ENCODE measurements around the gene EBP. TPM values are rescaled to one million over a fixed set of nuclear protein-coding genes. Genes with fewer than 3 reads are reported as not detected.
A peak's percentile ranks its signal among the peaks of the same experiment; 100 is the strongest.
"Not testable (repeated sequence)": the region's sequence is repeated elsewhere in the genome, so short reads cannot be mapped to it uniquely, and the experiment has no call there.

The EBP gene
- total RNA-seq, 4 donors from 2014 or later = 15.7 to 20.7 (median 17.4) TPM

DNA sequence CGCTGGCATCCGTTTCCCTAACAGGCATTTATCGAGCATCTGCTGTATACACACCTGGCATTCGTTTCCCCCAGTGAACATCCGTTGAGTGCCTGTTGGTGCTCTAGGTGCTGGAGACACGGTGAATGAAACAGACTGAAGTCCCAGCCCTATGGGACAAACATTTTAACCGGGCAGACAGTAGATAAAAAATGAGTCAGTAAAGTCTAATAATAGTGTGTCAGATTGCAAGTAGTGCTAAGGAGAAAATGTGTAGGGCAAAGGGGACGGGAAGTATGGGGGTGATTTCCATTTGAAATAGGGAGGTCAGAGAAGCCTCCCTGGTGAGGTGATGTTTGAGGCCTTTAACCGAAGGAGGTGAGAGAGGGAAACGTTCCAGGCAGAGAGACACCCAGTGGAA, 5.3 kb upstream of the EBP start:
- 84% methylated on average over 10 of the region's 10 CpGs for WGBS

DNA sequence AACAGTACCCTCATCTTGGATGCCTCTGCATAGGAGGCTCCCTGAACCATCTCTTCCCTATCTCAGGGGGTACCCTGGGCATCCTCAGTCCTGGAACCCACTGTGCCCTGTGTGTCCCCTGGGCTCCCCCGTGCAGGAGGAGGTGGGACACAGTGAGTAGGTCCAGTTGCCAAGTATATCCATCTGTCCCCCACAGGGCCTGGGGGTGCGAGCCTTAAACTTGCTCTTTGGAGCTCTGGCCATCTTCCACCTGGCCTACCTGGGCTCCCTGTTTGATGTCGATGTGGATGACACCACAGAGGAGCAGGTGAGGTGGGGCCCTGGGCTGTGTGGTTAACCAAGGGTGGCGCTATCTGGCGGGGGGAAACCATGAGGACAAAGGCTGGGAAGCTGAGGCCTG, 4.6 kb upstream of the EBP start:
- intact Hi-C loops (cut with DNase I) = no loop called here
- Histone ChIP-seq H3K9me3 (no peaks in the 10 kb centered on the region), H3K27ac (replicated peaks in 1 of 4) (no peak overlapping the region), H3K4me1 (peaks cover 0 to 4% (median 2%) of the 10 kb centered on the region in 4 donors), H3K27me3 (peaks cover 0 to 4% (median 0%) of the 10 kb centered on the region in 4 donors), H3K36me3 (peaks cover 0 to 37% (median 17%) of the 10 kb centered on the region in 4 donors), H3K4me3 (no peak overlapping the region)
- DNase-seq (ENCODE audit: extremely low spot score) = no peak
- WGBS = 85% methylated on average over 3 of the region's 5 CpGs
- TF ChIP-seq POLR2AphosphoS5 (IDR thresholded peaks at IDR 0.05) = no peak
- TF ChIP-seq, protein P1, sequence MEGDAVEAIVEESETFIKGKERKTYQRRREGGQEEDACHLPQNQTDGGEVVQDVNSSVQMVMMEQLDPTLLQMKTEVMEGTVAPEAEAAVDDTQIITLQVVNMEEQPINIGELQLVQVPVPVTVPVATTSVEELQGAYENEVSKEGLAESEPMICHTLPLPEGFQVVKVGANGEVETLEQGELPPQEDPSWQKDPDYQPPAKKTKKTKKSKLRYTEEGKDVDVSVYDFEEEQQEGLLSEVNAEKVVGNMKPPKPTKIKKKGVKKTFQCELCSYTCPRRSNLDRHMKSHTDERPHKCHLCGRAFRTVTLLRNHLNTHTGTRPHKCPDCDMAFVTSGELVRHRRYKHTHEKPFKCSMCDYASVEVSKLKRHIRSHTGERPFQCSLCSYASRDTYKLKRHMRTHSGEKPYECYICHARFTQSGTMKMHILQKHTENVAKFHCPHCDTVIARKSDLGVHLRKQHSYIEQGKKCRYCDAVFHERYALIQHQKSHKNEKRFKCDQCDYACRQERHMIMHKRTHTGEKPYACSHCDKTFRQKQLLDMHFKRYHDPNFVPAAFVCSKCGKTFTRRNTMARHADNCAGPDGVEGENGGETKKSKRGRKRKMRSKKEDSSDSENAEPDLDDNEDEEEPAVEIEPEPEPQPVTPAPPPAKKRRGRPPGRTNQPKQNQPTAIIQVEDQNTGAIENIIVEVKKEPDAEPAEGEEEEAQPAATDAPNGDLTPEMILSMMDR (IDR thresholded peaks at IDR 0.05) = no peak
- no peak for TF ChIP-seq EP300 (IDR thresholded peaks at IDR 0.05)
- no peak for TF ChIP-seq POLR2A (IDR thresholded peaks at IDR 0.05; ENCODE audit: low read depth)

More for the DNA sequence above, 5.3 kb upstream of the EBP start:
- DNase-seq (ENCODE audit: extremely low spot score) = no peak
- Histone ChIP-seq H3K36me3 (peaks cover 0 to 39% (median 17%) of the 10 kb centered on the region in 4 donors), H3K27ac (replicated peaks in 1 of 4) (no peak overlapping the region), H3K27me3 (peaks cover 0 to 4% (median 0%) of the 10 kb centered on the region in 4 donors), H3K4me1 (peaks cover 0 to 4% (median 2%) of the 10 kb centered on the region in 4 donors), H3K9me3 (no peaks in the 10 kb centered on the region), H3K4me3 (no peak overlapping the region)
- intact Hi-C loops (cut with DNase I) = no loop called here
- TF ChIP-seq, protein P1 (IDR thresholded peaks at IDR 0.05) = no peak
- TF ChIP-seq POLR2AphosphoS5 (IDR thresholded peaks at IDR 0.05) (no peak), POLR2A (IDR thresholded peaks at IDR 0.05; ENCODE audit: low read depth) (no peak), EP300 (IDR thresholded peaks at IDR 0.05) (no peak)

DNA sequence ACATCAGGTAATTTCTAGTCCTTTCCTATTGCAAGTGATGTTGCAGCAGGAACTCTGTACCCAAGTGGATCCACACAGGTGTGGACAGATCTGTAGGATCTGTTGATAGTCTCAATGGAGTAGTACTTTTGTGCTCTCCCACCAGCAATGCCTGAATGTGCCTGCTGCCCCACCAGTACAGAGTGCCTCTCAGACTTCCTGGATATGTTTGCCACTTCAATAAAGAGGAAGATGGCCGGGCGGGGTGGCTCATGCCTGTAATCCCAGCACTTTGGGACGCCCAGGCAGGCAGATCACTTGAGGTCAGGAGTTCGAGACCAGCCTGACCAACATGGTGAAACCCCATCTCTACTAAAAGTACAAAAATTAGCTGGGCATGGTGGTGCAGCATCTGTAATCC, 2.1 kb upstream of the EBP start:
- WGBS = 75% methylated on average over 3 of the region's 4 CpGs
- not testable (repeated sequence) for H3K9me3 ChIP-seq

DNA sequence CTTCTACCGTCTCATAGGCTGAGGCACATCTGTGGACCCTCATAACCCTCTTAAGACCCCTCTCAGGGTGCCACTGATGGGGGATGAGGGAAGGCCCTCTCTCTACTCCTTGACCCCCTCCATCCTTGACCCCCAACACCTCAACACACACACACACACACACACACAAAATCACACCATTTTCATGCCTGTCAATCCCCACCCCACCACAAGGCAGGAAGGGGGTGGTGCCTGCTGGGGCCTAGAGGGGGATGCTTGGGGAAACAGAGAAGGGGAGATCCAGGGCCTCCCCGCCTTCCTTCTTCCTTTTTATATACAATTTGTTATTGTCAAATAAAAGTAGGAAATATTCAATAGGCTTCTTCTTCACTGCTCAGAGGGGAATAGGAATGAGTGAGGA, 1.2 kb upstream of the EBP start:
- H3K4me1 ChIP-seq = peaks cover 0 to 15% (median 11%) of the 10 kb centered on the region in 4 donors
- H3K36me3 ChIP-seq = peaks cover 0 to 13% (median 3%) of the 10 kb centered on the region in 4 donors
- no peaks in the 10 kb centered on the region for H3K9me3 ChIP-seq
- TF ChIP-seq, protein P1 (IDR thresholded peaks at IDR 0.05) = no peak
- TF ChIP-seq POLR2AphosphoS5 (IDR thresholded peaks at IDR 0.05) (no peak), EP300 (IDR thresholded peaks at IDR 0.05) (no peak), POLR2A (IDR thresholded peaks at IDR 0.05; ENCODE audit: low read depth) (no peak)
- H3K4me3 ChIP-seq = no peak overlapping the region
- intact Hi-C loops (cut with DNase I) = no loop called here
- WGBS = 97% methylated on average over 2 of the region's 2 CpGs
- H3K27me3 ChIP-seq = no peaks in the 10 kb centered on the region
- H3K27ac ChIP-seq (replicated peaks in 1 of 4) = no peak overlapping the region
- DNase-seq (ENCODE audit: extremely low spot score) = no peak

More for the DNA sequence above, 2.1 kb upstream of the EBP start:
- Histone ChIP-seq H3K4me1 (peaks cover 0 to 15% (median 11%) of the 10 kb centered on the region in 4 donors), H3K36me3 (peaks cover 0 to 23% (median 10%) of the 10 kb centered on the region in 4 donors)
- H3K27ac ChIP-seq (replicated peaks in 1 of 4); intact Hi-C loops (cut with DNase I); H3K4me3 ChIP-seq; DNase-seq (ENCODE audit: extremely low spot score); H3K27me3 ChIP-seq: not testable (repeated sequence)

DNA sequence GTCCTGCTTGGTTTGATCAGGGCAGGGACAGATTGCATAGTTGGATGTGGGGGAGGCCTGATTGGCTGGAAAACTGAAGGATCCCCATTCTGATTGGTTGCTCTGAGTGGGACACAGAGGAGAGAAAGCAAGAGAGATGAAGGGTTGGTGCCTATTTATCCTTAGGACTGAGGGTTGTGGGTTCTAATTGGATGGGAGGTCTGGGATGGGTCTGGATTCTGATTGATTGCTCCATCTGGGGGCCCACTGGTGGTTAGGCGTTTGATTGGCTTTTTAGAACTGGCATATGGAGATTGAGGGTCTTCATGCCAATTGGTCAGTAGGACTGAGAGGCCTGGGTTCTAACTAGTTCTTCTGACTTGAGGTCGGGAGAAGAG, 644 bp upstream of the EBP start:
- WGBS = 47% methylated on average over 2 of the region's 2 CpGs
- H3K4me3 ChIP-seq = peak overlapping the region; percentile 60 to 73 (median 65)
- H3K36me3 ChIP-seq = peaks cover 0 to 8% (median under 1%) of the 10 kb centered on the region in 4 donors
- peaks cover 0 to 15% (median 11%) of the 10 kb centered on the region in 4 donors for H3K4me1 ChIP-seq
- no peak for DNase-seq (ENCODE audit: extremely low spot score)
- H3K27me3 ChIP-seq = no peaks in the 10 kb centered on the region
- intact Hi-C loops (cut with DNase I) = no loop called here
- peak overlapping the region; percentile 79 to 88 (median 82) for H3K27ac ChIP-seq (replicated peaks in 1 of 4)
- H3K9me3 ChIP-seq = no peaks in the 10 kb centered on the region
- no peak for TF ChIP-seq POLR2AphosphoS5 (IDR thresholded peaks at IDR 0.05)
- no peak for TF ChIP-seq POLR2A (IDR thresholded peaks at IDR 0.05; ENCODE audit: low read depth)
- TF ChIP-seq EP300 (IDR thresholded peaks at IDR 0.05) = no peak
- TF ChIP-seq, protein P1 (IDR thresholded peaks at IDR 0.05) = no peak

All from esophagus muscularis mucosa (tissue), 4 donors.